ENCODE measurements around the gene GMEB2.
"Not testable (repeated sequence)": the region's sequence is repeated elsewhere in the genome, so short reads cannot be mapped to it uniquely, and the experiment has no call there.

GMEB2 gene

DNA sequence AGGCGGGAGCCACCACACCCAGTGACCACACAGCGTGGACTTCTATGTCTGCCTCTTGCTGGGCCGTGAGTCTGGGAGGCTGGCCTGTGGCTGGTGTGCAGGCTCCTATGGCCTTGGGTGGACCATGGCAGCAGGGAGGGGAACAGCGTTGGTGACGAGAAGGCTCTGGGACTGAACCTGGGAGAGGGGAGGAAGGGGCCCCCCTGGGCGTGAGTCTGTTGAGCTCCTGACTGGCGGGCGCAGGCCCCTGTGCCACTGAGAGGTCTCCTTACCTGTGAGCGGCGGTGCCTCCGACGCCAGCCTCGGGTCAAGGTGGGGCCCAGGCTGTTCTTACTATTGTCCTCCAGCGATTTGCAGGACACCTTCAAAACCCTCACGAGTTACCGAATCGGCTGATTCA, 40.1 kb downstream of the GMEB2 start:
- DNase-seq, result no peak

GRCh38 chr20:63585616-63586565, 41.0 kb downstream of the GMEB2 start:
- DNase-seq, result no peak

- DNase-seq, result no peak
Measured at GRCh38 chr20:63582382-63583063, 44.4 kb downstream of the GMEB2 start.

GRCh38 chr20:63580796-63581461, 46.0 kb downstream of the GMEB2 start:
- no peak for DNase-seq

DNA sequence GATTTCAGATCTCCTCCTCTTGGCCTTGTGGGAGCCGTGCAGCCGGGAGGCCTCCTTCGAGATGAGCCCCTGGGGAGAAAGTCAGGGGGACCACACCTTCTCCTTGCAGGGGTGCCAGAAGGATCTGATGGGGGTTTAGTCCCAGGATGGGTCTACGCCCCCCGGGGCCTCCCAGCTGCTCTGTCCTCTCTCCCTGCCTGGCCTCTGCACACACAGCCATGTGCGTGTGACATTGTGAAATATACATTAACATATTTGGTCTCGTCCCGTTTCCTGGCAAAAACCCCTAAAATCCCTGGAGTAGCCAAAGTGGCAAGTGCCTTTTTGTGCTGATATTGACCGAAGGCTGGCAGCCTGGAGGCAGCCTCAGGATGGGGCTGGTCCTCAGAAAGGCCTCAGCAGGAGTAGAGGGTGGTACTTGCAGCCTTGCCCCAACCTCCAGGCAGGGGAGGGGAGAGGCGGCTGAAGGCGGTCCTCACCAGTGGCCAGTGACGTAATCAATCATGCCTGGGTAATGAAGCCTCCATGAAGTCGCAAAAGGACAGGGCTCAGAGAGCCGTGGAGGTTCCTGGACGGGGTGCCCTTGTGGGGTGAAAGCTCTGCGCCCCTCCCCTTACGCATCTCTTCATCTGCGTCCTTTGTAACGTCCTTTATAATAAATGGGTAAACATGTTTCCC, 47.7 kb downstream of the GMEB2 start:
- DNase-seq, result no peak

DNA sequence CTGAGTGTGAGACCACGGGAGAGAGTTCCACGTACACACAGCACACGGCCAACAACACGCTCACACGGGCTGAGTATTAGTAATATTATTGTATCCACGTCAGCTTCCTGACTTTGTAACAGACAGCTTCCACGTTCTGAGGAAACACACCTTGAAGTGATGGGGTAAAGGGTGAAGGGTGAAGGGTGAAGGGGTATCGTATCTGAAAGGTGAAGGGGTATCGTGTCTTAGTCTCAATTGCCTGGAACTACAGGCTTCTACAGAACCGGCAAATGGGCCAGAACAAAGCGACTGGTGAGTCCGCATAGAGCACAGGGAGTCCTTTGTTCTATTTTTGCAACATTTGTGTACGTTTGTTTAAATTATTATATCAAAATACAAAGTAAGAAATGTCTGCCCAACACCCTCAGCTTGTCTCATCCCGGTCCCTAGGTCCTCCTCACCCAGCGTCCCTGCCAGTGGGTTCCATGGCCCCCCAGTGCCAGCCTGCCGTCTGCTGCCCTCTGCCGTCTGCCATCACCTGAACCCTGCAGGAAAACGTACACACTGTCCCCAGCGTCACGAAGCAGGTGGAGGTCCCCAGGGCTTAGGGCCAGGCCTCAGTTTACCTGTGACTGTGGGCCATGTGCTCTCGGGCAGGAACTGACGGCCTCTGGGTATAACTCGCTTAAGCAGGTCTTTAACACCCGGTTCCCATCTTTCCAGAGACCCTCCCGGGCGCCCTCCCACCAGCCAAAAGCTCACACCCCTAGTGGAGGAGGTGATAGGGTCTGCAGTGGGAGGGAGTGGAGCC, 48.5 kb downstream of the GMEB2 start:
- no peak for DNase-seq

DNA sequence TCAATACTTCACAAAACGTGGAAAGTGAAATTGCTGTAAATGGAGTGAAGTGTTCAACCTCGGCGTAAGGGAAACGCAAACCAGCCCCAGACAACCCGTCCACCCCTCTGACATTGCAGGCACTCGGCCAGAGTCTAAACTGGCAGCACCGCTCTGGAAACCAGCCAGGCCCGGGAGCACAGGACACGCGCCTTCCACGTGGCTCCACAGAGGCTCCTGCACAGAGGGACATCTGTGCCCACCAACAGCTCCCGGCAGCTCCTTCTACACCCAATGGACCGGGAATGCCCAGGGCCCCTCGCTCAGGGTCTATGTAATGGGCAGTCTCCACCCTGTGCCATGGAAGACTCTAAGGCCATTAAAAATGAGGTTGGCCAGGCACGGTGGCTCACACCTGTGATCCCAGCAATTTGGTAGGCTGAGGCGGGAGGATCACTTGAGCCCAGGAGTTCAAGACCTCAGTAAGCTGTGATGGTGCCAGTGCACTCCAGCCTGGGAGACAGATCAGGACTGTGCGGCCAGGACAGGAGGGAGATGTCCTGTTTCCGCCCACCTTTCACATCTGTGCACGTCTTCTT, 49.5 kb downstream of the GMEB2 start:
- DNase-seq, result no peak

DNA sequence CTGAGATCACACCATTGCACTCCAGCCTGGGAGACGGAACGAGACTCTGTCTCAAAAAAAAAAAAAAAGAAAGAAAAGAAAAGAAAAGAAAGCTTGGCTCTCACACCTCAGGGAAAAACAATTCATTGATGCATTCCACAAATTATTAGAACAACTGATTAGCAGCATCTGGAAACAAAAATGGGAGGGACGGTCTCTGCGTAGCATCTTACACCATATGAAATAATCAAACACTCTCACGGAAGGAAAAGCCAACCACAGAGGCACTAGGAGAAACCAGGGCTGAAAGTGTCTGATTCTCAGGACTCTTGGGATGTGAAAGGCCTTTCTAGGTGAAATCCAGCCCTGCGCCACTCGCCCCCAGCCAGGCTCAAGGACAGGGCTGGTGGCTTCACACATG, 50.6 kb downstream of the GMEB2 start:
- DNase-seq, result no peak

DNA sequence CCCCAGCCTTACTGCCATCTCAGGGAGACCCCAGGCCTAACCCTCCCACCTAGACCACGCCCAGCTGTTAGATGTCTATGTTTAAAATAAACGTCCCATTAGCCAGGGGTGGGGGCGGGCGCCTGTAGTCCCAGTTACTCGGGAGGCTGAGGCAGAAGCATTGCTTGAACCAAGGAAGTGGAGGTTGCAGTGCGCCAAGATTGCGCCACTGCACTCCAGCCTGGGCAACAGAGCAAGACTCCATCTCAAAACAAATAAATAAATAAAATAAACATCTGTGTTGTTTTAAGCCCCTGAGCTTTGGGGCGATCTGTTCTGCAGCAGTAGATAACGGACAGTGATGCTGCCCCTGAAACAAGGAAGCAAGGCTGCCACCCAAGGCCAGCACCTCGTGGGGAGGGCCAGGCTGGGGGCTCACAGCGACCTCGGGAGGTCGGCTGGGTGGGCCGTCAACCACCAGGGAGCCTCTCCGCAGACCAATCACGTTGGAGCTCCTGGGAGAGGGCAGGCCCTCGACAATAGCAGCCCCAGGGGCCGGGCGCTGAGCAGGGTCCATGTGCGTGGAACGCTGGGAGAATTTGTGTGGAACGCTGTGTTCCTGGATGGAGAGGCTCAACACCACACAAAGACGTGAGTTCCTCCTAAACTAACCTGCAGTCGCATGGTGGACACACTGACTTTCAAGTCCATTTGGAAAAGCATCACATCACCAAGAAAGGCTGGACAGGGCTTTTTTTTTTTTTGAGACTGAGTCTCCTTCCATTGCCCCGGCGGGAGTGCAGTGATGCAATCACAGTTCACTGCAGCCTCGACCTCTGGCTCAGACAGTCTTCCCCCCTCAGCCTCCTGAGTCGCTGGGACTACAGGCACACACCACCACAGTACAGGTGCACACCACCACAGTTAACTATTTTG, 51.8 kb downstream of the GMEB2 start:
- DNase-seq, result no peak

- DNase-seq, result no peak
Measured at GRCh38 chr20:63574156-63574828, 52.6 kb downstream of the GMEB2 start, which contains the start of gene HELZ2. TSS of gene HELZ2 (minus strand) at chr20:63574239. CDS start at chr20:63572385, 1,854 bp downstream.

DNA sequence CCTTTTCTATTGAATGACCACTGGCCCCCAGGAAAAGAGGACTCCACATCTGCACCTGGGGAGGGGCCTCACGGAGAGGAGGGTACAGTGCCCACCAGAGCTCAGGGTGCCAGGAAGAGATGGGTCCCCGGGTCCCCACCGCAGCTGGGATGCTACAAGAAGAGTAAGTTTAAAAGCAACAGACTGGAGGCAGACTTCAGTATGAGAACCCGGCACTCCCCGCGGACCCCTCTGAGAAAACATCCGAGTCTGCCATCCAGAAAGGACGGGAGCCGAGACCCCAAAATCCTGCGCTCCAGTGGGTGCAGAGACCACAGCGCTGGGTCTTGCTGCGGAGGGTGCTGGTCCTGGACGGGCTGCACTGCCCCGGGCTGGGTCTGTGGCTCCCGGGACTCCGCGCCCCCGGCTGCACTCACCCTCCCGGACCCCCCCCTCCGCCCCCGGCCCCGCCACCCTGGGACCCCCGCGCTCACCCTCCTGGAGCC, 53.2 kb downstream of the GMEB2 start:
- DNase-seq, result no peak

GRCh38 chr20:63572788-63573646, 53.9 kb downstream of the GMEB2 start:
- no peak for DNase-seq

- DNase-seq, result no peak
Measured at GRCh38 chr20:63572071-63572787, 54.7 kb downstream of the GMEB2 start.

DNA sequence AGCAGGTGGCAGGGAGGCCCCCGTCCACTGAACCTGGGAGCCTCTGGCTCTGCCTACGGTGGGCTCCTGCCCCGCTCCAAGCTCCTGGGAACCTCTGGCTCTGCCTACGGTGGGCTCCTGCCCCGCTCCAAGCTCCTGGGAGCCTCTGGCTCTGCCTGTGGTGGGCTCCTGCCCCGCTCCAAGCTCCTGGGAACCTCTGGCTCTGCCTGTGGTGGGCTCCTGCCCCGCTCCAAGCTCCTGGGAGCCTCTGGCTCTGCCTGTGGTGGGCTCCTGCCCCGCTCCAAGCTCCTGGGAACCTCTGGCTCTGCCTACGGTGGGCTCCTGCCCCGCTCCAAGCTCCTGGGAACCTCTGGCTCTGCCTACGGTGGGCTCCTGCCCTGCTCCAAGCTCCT, 55.8 kb downstream of the GMEB2 start:
- not testable (repeated sequence) for DNase-seq

- no peak for DNase-seq
Measured at GRCh38 chr20:63570281-63571086, 56.4 kb downstream of the GMEB2 start.

DNA sequence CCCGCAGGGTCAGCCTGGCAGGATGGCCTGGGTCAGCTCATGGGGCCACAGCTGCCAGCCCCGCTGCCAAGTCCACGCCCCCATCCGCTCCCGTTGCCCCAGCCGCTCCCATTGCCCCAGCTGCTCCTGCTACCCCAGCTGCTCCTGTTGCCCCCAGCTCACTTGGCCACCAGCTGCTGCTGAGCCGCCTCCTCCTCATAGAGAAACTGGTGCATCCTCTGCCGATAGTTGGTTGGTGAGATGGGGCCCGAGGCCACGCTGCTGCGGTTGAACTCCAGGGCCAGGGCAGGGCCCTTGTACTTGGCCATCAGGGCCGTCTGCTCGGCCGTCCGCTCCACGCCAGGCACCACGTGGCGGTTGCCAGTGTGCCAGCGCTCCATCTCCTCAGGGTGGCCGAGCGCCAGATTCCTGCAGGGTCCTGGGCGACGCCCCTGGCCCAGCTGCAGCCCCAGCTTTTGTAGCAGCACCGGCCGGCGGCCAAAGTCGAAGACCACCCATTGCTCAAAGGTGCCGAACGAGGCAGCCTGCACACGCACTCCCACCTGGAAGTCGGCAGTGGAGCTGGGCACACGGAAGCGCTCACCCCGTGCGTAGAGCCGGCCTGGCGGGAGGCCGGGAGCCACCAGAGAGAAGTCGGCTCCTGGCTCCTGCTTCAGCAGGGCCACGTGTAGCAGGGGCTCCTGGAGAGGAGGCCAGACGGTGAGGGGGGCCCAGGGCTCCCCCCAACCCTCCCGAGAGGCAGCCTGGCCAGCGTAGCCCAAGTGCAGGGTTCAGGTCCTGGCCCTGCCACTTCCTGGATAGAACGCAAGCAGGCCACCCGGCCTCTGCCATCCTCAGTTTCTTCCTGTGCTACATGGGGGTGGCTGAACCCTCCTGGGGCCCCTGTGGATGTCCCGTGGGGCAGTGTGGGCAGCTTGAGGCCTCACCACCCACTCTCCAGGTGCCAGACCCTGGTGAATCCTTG, 57.6 kb downstream of the GMEB2 start:
- DNase-seq, result no peak
